ENCODE measurements around the gene GAL3ST2. TPM values are rescaled to one million over a fixed set of nuclear protein-coding genes. Genes with fewer than 3 reads are reported as not detected.
"Not testable (repeated sequence)": the region's sequence is repeated elsewhere in the genome, so short reads cannot be mapped to it uniquely, and the experiment has no call there.

GAL3ST2 gene
- total and polyA plus RNA-seq, 4 experiments from 2014 or later: 0.14 to 0.39 TPM; not detected in 2

GRCh38 chr2:241780939-241781569 is 4.4 kb downstream of the GAL3ST2 start:
- H3K4me1 ChIP-seq (ENCODE audit: insufficient read depth, low read length): no peaks in the 10 kb centered on the region
- CTCF ChIA-PET (ENCODE audit: partially characterized antibody): interaction anchor here (1.8 kb wide), 1 partner anchor 17 kb away, joined by 5 read pairs; no protein-coding TSS in a partner anchor
- Mint-ChIP-seq H3K27ac (no peak overlapping the region), H3K27me3 (no peaks in the 10 kb centered on the region), H3K9me3 (peaks cover 0 to 9% (median 0%) of the 10 kb centered on the region in 8 donors), H3K4me1 (no peaks in the 10 kb centered on the region), H3K36me3 (no peaks in the 10 kb centered on the region), H3K4me3 (no peak overlapping the region)
- intact Hi-C loops (cut with micrococcal nuclease): no loop called here
- DNase-seq: no peak
- H3K4me3 ChIP-seq (ENCODE audit: low read length in 2 of 2): no peak overlapping the region
- H3K27ac ChIP-seq (ENCODE audit: low read depth, low read length): no peak overlapping the region
- no peaks in the 10 kb centered on the region for H3K9me3 ChIP-seq (ENCODE audit: control insufficient read depth in 1 of 2, low read length in 2 of 2)
- no peaks in the 10 kb centered on the region for H3K27me3 ChIP-seq (ENCODE audit: insufficient read depth, low read length)
- no peaks in the 10 kb centered on the region for H3K36me3 ChIP-seq (ENCODE audit: insufficient read depth, low read length)
- POLR2A ChIA-PET (ENCODE audit: partially characterized antibody): no interaction called here

DNA sequence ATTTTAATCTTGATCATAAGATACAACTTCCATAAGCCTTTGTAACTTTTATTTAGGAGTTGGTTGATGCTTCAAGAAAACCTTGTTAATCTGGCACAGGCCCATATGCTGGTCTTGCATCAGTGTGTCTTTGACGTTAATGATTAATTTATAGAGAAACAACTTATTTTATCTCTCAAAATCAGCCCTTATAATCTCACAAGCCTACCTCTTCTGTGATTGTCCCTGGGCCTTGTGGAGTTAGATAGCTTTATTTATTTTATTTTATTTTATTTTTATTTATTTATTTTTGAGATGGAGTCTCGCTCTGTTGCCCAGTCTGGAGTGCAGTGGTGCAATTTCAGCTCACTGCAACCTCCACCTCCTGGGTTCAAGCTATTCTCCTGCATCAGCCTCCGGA is 5.4 kb downstream of the GAL3ST2 start:
- H3K27ac ChIP-seq (ENCODE audit: low read depth, low read length); H3K4me3 Mint-ChIP-seq; H3K27me3 Mint-ChIP-seq; H3K27ac Mint-ChIP-seq; H3K4me3 ChIP-seq (ENCODE audit: low read length in 2 of 2); H3K9me3 ChIP-seq (ENCODE audit: control insufficient read depth in 1 of 2, low read length in 2 of 2); DNase-seq; H3K36me3 ChIP-seq (ENCODE audit: insufficient read depth, low read length); intact Hi-C loops (cut with micrococcal nuclease); H3K4me1 Mint-ChIP-seq; H3K36me3 Mint-ChIP-seq; H3K4me1 ChIP-seq (ENCODE audit: insufficient read depth, low read length); H3K27me3 ChIP-seq (ENCODE audit: insufficient read depth, low read length); H3K9me3 Mint-ChIP-seq; POLR2A ChIA-PET (ENCODE audit: partially characterized antibody): not testable (repeated sequence)
- CTCF ChIA-PET (ENCODE audit: partially characterized antibody): interaction anchor here (1.8 kb wide), 1 partner anchor 18 kb away, joined by 5 read pairs; no protein-coding TSS in a partner anchor

DNA sequence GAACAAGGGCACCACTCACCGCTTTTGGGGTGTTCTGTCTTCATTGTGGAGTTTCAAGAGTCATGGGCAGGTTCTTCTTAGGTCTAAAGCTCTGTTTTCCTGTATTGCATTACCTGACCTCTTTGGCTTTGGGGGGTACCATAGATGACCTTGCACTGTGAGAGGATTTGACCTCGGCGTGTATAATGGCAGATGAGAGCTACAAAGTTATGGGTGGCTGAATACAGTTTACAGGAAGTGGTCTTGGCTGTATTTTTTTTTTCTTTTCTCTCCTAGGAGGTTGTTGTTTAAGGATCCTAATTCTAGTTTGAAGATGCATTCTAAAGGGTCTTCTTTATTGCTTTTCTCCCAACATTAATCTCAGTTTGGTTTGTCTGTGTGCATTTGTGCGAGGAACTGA is 11.5 kb downstream of the GAL3ST2 start:
- peaks cover 0 to 12% (median 9%) of the 10 kb centered on the region in 4 donors for H3K4me1 Mint-ChIP-seq
- intact Hi-C loops (cut with micrococcal nuclease): no loop called here

DNA sequence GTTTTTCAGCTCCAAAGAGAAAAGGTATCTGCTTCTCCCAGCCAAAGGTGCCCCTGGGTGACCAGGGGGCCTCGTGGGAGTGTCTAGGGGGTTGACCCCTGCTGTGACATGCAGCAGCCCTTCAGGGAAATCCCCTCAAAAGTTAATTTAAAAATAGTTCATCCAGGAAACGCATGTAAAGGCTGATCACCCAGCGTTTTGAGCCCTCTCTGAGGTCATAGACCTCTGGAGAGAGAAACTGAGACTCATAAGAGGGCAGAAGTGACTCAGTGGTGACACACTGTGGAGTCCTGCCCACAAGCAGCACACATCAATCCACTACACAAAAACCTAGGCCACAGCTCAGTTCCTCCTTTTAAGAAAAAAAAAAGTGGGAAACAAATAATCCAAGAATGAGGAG is 11.9 kb downstream of the GAL3ST2 start:
- H3K4me1 ChIP-seq (ENCODE audit: insufficient read depth, low read length): no peaks in the 10 kb centered on the region
- no peaks in the 10 kb centered on the region for H3K9me3 ChIP-seq (ENCODE audit: control insufficient read depth in 1 of 2, low read length in 2 of 2)
- DNase-seq: no peak
- H3K36me3 Mint-ChIP-seq: no peaks in the 10 kb centered on the region
- peaks cover 1 to 12% (median 9%) of the 10 kb centered on the region in 4 donors for H3K4me1 Mint-ChIP-seq
- no peaks in the 10 kb centered on the region for H3K27me3 ChIP-seq (ENCODE audit: insufficient read depth, low read length)
- H3K36me3 ChIP-seq (ENCODE audit: insufficient read depth, low read length): no peaks in the 10 kb centered on the region
- no peak overlapping the region for H3K4me3 Mint-ChIP-seq
- H3K9me3 Mint-ChIP-seq: no peaks in the 10 kb centered on the region
- H3K27me3 Mint-ChIP-seq: no peaks in the 10 kb centered on the region
- no peak overlapping the region for H3K4me3 ChIP-seq (ENCODE audit: low read length in 2 of 2)
- intact Hi-C loops (cut with micrococcal nuclease): no loop called here
- POLR2A ChIA-PET (ENCODE audit: partially characterized antibody): no interaction called here
- CTCF ChIA-PET (ENCODE audit: partially characterized antibody): interaction anchor here (1.2 kb wide), 1 partner anchor 90 kb away, joined by 3 read pairs; no protein-coding TSS in a partner anchor
- H3K27ac Mint-ChIP-seq: peak overlapping the region in 3 of 7 donors; percentile 33 to 76 (median 35)
- no peak overlapping the region for H3K27ac ChIP-seq (ENCODE audit: low read depth, low read length)

More for the DNA sequence above, 11.5 kb downstream of the GAL3ST2 start:
- CTCF ChIA-PET (ENCODE audit: partially characterized antibody): interaction anchor here (1.2 kb wide), 1 partner anchor 91 kb away, joined by 3 read pairs; no protein-coding TSS in a partner anchor
- Mint-ChIP-seq H3K27me3 (no peaks in the 10 kb centered on the region), H3K36me3 (no peaks in the 10 kb centered on the region), H3K9me3 (no peaks in the 10 kb centered on the region), H3K27ac (peak overlapping the region in 1 of 7 donors; percentile 33), H3K4me3 (no peak overlapping the region)
- POLR2A ChIA-PET (ENCODE audit: partially characterized antibody): no interaction called here
- no peak overlapping the region for H3K4me3 ChIP-seq (ENCODE audit: low read length in 2 of 2)
- H3K4me1 ChIP-seq (ENCODE audit: insufficient read depth, low read length): no peaks in the 10 kb centered on the region
- no peak overlapping the region for H3K27ac ChIP-seq (ENCODE audit: low read depth, low read length)
- no peaks in the 10 kb centered on the region for H3K9me3 ChIP-seq (ENCODE audit: control insufficient read depth in 1 of 2, low read length in 2 of 2)
- no peaks in the 10 kb centered on the region for H3K27me3 ChIP-seq (ENCODE audit: insufficient read depth, low read length)
- no peaks in the 10 kb centered on the region for H3K36me3 ChIP-seq (ENCODE audit: insufficient read depth, low read length)
- DNase-seq: no peak

DNA sequence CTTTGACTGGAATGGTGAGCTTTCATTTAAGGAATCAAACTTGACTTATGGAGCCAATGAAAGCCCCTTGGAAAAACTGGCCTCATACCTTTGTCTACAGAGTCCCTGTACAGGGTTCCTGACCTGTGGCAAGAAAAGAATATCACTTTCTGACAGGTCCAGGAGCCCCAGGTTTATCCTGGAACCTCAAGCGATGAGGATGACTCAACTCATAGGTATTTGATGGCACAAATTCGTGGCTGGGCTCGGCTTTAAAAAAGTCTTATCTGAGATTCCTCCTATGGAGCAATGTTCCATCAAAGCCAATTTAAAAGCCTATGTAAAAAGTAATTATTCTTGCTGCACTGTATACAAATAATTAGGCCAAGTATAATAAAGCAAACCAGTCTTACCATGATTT is 14.8 kb downstream of the GAL3ST2 start:
- H3K4me3 ChIP-seq (ENCODE audit: low read length in 2 of 2); H3K27ac ChIP-seq (ENCODE audit: low read depth, low read length); H3K9me3 ChIP-seq (ENCODE audit: control insufficient read depth in 1 of 2, low read length in 2 of 2); H3K36me3 Mint-ChIP-seq; POLR2A ChIA-PET (ENCODE audit: partially characterized antibody); H3K27me3 Mint-ChIP-seq; DNase-seq; H3K4me3 Mint-ChIP-seq; H3K4me1 ChIP-seq (ENCODE audit: insufficient read depth, low read length); CTCF ChIA-PET (ENCODE audit: partially characterized antibody); H3K9me3 Mint-ChIP-seq; H3K27me3 ChIP-seq (ENCODE audit: insufficient read depth, low read length); H3K27ac Mint-ChIP-seq; intact Hi-C loops (cut with micrococcal nuclease); H3K36me3 ChIP-seq (ENCODE audit: insufficient read depth, low read length): not testable (repeated sequence)
- H3K4me1 Mint-ChIP-seq: peaks cover 1 to 12% (median 9%) of the 10 kb centered on the region in 4 donors

- H3K4me3 ChIP-seq (ENCODE audit: low read length in 2 of 2): no peak overlapping the region
- DNase-seq: no peak
- intact Hi-C loops (cut with micrococcal nuclease): no loop called here
- H3K9me3 ChIP-seq (ENCODE audit: control insufficient read depth in 1 of 2, low read length in 2 of 2): no peaks in the 10 kb centered on the region
- H3K27me3 Mint-ChIP-seq: no peaks in the 10 kb centered on the region
- no peaks in the 10 kb centered on the region for H3K36me3 Mint-ChIP-seq
- H3K27ac ChIP-seq (ENCODE audit: low read depth, low read length): no peak overlapping the region
- CTCF ChIA-PET (ENCODE audit: partially characterized antibody): no interaction called here
- no peaks in the 10 kb centered on the region for H3K36me3 ChIP-seq (ENCODE audit: insufficient read depth, low read length)
- POLR2A ChIA-PET (ENCODE audit: partially characterized antibody): no interaction called here
- no peaks in the 10 kb centered on the region for H3K4me1 ChIP-seq (ENCODE audit: insufficient read depth, low read length)
- H3K4me1 Mint-ChIP-seq: peaks cover 1 to 8% (median 4%) of the 10 kb centered on the region in 4 donors
- H3K27ac Mint-ChIP-seq: peak overlapping the region in 1 of 7 donors; percentile 0
- no peaks in the 10 kb centered on the region for H3K9me3 Mint-ChIP-seq
- no peak overlapping the region for H3K4me3 Mint-ChIP-seq
- no peaks in the 10 kb centered on the region for H3K27me3 ChIP-seq (ENCODE audit: insufficient read depth, low read length)
Measured at GRCh38 chr2:241793385-241793784, 16.8 kb downstream of the GAL3ST2 start.

GRCh38 chr2:241794250-241794823 is 17.7 kb downstream of the GAL3ST2 start:
- ChIA-PET POLR2A (ENCODE audit: partially characterized antibody) (interaction anchor here (0.7 to 1.0 kb wide), 2 partner anchors 32 to 60 kb away, joined by 3 read pairs; partner anchors contain the start of gene D2HGDH), CTCF (ENCODE audit: partially characterized antibody) (no interaction called here)
- no peaks in the 10 kb centered on the region for H3K36me3 ChIP-seq (ENCODE audit: insufficient read depth, low read length)
- no peaks in the 10 kb centered on the region for H3K9me3 Mint-ChIP-seq
- no peak overlapping the region for H3K4me3 Mint-ChIP-seq
- H3K4me1 Mint-ChIP-seq: peaks cover 0 to 1% (median 0%) of the 10 kb centered on the region in 4 donors
- H3K4me3 ChIP-seq (ENCODE audit: low read length in 2 of 2): no peak overlapping the region
- intact Hi-C loops (cut with micrococcal nuclease): no loop called here
- no peak for DNase-seq
- H3K27ac ChIP-seq (ENCODE audit: low read depth, low read length): no peak overlapping the region
- H3K9me3 ChIP-seq (ENCODE audit: control insufficient read depth in 1 of 2, low read length in 2 of 2): no peaks in the 10 kb centered on the region
- H3K27me3 ChIP-seq (ENCODE audit: insufficient read depth, low read length): no peaks in the 10 kb centered on the region
- H3K4me1 ChIP-seq (ENCODE audit: insufficient read depth, low read length): no peaks in the 10 kb centered on the region
- no peaks in the 10 kb centered on the region for H3K36me3 Mint-ChIP-seq
- H3K27ac Mint-ChIP-seq: no peak overlapping the region
- H3K27me3 Mint-ChIP-seq: no peaks in the 10 kb centered on the region
